ENCODE results near the gene GPR161.
"Not testable (repeated sequence)": the region's sequence is repeated elsewhere in the genome, so short reads cannot be mapped to it uniquely, and the experiment has no call there.

DNA sequence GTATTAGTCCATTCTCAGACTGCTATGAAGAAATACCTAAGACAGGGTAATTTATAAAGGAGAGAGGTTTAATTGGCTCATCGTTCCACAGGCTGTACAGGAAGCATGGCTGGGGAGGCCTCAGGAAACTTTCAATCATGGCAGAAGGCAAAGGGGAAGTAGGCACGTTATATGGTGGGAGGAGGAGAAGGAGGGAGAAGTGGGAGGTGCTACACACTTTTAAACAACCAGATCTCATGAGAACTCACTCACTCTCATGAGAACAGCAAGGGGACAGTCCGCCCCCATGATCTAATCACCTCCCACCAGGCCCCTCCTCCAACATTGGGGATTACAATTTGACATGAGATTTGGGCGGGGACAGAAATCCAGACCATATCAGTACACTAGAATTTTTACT, 18.0 kb upstream of the GPR161 start:
- TF ChIP-seq, protein P1, sequence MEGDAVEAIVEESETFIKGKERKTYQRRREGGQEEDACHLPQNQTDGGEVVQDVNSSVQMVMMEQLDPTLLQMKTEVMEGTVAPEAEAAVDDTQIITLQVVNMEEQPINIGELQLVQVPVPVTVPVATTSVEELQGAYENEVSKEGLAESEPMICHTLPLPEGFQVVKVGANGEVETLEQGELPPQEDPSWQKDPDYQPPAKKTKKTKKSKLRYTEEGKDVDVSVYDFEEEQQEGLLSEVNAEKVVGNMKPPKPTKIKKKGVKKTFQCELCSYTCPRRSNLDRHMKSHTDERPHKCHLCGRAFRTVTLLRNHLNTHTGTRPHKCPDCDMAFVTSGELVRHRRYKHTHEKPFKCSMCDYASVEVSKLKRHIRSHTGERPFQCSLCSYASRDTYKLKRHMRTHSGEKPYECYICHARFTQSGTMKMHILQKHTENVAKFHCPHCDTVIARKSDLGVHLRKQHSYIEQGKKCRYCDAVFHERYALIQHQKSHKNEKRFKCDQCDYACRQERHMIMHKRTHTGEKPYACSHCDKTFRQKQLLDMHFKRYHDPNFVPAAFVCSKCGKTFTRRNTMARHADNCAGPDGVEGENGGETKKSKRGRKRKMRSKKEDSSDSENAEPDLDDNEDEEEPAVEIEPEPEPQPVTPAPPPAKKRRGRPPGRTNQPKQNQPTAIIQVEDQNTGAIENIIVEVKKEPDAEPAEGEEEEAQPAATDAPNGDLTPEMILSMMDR (conservative IDR thresholded peaks at IDR 0.05; ENCODE audit: low read depth, low read length), result not testable (repeated sequence)
- TF ChIP-seq EZH2 (IDR thresholded peaks at IDR 0.05; ENCODE audit: low read length, unreplicated experiment); EZH2phosphoT487 (IDR thresholded peaks at IDR 0.05; ENCODE audit: borderline replicate concordance, low read length): not testable (repeated sequence)

Data from PC-3 (cell line).